HG03025 (cell line): ENCODE data around the gene DDX49.
"Not testable (repeated sequence)": the region's sequence is repeated elsewhere in the genome, so short reads cannot be mapped to it uniquely, and the experiment has no call there.

Source experiments
- ATAC-seq: cut with Tn5 transposase; IDR thresholded peaks from one replicate; pipeline ENCODE4 v1.9.1; 2021; ENCODE audit warnings: mild to moderate bottlenecking, moderate library complexity; ENCODE audit not compliant: unreplicated experiment, low FRiP score

The DDX49 gene

DNA sequence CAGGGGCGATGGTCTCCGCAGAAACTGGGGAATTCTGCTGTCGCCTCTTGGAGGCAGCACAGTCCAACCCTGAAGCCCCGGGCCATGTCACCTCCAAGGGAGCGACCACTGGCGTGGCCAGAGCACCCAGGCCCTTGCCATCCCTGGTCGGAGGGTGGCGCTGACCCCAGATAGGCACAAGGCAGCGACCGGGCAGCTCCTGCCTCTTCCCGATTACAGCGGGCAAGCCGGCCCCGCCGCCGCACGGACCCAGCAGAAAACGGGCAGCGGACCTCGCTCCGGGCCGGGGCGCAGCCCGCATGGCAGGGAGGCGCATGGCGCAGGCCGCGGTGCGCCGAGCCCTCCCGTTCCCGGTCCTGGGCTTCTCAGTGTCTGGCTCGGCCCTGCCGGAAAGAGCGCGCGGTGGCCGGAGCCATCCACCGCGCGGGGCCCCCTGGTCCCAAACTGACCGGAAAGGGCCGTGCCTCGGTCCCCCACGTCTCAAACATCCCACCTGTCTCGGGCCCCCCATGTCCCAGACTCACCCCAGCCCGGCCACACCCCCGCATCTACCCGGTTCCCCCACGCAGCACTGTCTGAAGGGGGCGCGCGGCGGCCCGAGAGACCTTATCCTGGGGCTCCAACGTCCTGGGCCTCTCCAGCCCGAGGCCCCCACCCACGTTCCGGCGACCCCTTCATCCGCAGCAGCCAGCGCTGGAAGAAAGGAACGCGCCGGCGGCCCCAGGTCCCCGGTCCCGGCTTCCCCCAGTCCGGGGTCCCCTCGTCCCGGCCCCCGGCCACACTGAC, 24.3 kb upstream of the DDX49 start:
- no peak for ATAC-seq

GRCh38 chr19:18895824-18896341, 23.6 kb upstream of the DDX49 start, which contains the start of gene CERS1:
Gene CERS1 (minus strand): TSS chr19:18896158. CDS start chr19:18896072, 86 bp downstream.
- ATAC-seq: no peak

DNA sequence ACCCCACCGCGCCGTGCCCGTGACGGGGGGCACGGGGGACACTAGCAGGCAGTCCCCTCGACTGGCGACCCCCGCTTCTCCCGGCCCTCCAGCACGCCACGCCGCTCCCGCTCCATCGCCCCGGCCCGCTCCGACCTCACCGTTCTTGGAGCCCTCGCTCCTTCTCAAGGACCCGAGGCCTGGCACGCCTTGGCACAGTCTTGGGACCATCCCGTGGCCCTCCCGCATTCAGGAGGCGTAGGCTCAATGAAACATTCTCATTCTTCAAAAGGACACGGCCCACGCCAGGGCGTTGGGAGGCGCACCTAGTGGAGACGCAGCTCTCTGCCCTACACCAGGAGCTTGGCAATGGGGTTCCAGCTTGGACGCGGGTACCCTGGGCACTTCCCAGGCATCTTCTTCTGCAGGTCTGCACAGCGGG, 23.1 kb upstream of the DDX49 start:
- ATAC-seq: no peak

GRCh38 chr19:18897094-18898029, 22.2 kb upstream of the DDX49 start:
- ATAC-seq: no peak

- no peak for ATAC-seq
Measured at GRCh38 chr19:18898081-18898606, 21.4 kb upstream of the DDX49 start.

DNA sequence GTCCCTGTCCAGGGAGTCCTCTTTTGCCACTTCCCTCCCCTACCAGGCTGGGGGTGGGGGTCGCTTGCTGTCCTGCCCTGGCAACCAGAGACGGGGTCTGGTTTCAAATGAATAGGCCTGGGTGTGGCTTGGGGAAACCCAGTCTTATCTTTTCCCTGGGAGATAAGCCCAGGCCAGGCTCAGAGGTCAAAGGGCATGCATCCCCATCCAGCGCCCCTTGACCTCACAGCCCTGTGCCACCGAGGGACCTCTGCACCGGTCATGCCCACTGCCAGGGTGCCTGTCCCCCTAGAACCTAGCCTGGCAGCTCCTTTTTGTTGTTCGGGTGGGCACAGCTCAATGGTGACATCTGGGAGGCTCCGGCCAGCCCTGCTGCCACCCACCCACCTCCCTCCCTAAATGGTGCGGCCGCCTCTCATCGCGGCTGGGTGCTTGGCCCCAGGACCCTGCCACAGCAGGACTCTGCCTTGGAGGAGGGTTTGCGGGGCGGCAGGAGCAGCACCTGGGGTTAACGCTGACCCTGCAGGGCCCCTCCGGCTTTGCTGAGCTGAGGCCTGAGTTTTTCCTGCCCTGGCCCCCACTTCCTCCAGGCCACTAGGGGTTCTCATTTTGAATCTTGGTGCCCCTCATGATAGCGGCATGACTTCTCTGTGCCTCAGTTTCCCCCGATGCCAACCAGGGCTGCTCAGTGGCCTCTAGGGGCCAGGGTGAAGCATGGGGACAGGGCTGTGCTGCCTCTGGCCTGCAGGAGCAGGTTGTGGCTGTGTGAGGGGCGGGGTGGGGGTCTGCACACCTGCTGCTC, 20.7 kb upstream of the DDX49 start:
- ATAC-seq: no peak

GRCh38 chr19:18899624-18900560, 19.6 kb upstream of the DDX49 start:
- ATAC-seq: no peak

- no peak for ATAC-seq
Measured at GRCh38 chr19:18900700-18901481, 18.6 kb upstream of the DDX49 start.

DNA sequence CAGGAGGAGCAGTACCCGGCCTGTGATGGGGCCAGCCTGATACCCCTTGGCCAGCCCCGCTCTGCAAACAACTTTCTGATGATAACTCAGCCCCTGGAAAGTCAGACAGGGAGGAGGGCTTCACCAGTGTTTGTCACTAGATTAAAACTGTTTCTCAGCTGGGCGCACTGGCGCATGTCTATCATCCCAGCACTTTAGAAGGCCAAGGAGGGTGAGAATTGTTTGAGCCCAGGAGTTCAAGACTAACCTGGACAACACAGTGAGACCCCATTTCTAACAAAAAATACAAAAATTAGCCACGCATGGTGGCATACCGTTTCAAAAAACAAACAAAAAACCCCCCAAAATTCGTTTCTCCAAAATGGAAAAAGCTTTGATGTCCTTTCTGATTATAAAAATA, 18.0 kb upstream of the DDX49 start:
- ATAC-seq: no peak

DNA sequence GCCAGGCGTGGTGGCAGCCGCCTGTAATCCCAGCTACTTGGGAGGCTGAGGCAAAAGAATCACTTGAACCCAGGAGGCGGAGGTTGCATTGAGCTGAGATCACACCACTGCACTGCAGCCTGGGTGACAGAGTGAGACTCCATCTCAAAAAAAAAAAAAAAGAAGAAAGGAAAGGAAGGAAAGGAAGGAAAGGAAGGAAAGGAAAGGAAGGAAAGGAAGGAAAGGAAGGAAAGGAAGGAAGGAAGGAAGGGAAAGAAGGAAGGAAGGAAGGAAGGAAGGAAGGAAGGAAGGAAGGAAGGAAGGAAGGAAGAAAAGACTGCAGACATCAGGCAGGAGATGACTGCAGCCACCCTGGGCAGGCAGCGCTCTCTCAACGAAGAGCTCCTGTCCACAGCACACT, 17.0 kb upstream of the DDX49 start:
- ATAC-seq: not testable (repeated sequence)

DNA sequence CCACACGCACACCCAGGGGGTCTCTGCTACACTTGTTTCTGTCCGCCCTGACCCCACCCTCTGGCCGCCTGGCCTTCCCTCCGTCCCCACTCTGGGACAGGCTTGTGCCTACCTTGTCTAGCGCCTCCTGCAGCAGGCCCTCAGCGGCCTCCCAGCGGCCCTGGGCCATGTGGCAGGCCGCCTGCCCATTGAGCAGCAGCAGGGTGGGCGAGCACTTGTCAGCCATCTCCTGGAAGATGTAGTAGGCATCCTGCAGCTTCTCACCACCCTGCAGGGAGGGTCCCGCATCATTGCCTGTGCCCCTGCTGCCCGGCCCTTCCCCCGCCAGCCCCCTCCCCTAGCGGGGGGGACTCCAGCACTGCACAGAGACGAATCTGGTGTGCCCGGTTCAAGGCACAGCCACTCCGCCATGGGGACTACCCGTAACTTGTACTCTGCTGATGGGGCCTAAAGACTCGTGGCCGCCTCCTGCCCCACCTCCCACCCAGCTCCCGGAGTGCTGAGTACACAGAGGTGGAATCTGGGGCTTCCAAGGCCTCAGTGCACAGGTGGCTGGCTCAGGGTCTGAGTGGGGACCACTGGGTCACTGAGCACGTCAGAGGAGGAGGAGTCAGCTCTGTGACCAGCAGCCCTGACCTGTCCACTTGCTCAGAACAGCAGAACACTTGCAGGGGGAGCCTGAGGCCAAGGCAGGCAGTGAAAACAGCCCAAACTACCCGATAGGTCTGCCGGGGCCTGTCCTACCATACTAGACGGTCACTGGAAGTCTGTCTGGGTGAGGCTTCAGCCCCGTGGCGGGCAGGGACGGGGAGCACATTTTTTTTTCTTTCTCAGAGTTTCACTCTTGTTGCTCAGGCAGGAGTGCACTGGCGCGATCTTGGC, 16.1 kb upstream of the DDX49 start:
- no peak for ATAC-seq

DNA sequence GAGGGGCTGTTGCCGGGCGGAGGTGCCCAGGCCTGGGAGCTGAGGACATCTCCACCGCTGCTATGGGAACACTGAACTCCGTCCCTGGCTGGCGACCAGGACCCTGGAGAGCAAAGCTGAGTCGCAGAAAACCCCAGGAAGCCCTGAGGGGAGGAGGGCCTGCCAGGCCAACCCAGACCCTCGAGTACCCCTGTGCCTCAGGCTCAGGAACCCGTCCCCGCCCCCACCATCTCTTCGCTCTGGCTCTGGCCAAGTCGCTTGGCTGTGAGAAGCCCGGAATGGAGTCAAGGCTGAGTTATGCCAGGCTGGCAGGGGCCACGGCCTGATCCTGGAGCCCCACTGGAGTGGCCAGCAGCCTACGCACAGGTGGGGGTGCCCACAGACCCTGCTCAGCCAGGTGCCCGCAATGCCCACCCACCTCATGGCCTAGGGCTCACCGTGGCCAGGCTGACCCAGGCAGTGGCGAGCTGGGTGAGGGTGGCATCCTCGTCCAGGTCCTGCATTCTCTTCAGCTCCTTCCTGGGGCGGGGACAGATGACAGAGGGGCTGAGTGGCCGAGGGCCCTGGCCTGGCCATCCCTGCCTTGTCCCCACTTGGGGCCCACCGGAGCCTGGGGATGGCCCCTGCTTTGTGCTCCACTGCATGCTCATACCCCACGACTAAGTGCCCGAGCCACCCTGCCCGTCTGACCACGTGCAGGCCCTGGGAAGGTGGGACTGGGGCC, 15.0 kb upstream of the DDX49 start:
- no peak for ATAC-seq

GRCh38 chr19:18905058-18905456, 14.5 kb upstream of the DDX49 start:
- no peak for ATAC-seq

GRCh38 chr19:18905513-18906236, 13.8 kb upstream of the DDX49 start:
- ATAC-seq: no peak

GRCh38 chr19:18906605-18907519, 12.7 kb upstream of the DDX49 start:
- no peak for ATAC-seq
